CD4-positive, alpha-beta T cell treated with Interleukin-2 at 100 ng/mL for 4 hours (primary cell): ENCODE measurements around the gene PADI2.
"Not testable (repeated sequence)": the region's sequence is repeated elsewhere in the genome, so short reads cannot be mapped to it uniquely, and the experiment has no call there.

ENCODE experiments used
- DNase-seq: peaks from one replicate; pipeline ENCODE4 v3.0.0-alpha.2; 2020; ENCODE audit warnings: low spot score

PADI2 gene

GRCh38 chr1:17081439-17081838 is 37.8 kb downstream of the PADI2 start:
- no peak for DNase-seq

- DNase-seq = no peak
Observed at GRCh38 chr1:17080880-17081279, 38.4 kb downstream of the PADI2 start.

- DNase-seq = no peak
Observed at GRCh38 chr1:17080085-17080759, 39.0 kb downstream of the PADI2 start.

- DNase-seq = no peak
Observed at GRCh38 chr1:17078991-17079868, 40.0 kb downstream of the PADI2 start.

- DNase-seq = peak; percentile 11
Observed at GRCh38 chr1:17075470-17076255, 43.6 kb downstream of the PADI2 start.

GRCh38 chr1:17071794-17072193 is 47.5 kb downstream of the PADI2 start:
- DNase-seq = no peak

GRCh38 chr1:17070163-17070525 is 49.1 kb downstream of the PADI2 start:
- no peak for DNase-seq

GRCh38 chr1:17069452-17070162 is 49.6 kb downstream of the PADI2 start:
- DNase-seq = no peak

GRCh38 chr1:17068789-17069188 is 50.5 kb downstream of the PADI2 start:
- no peak for DNase-seq

- DNase-seq = no peak
Observed at GRCh38 chr1:17067465-17068240, 51.6 kb downstream of the PADI2 start.

- DNase-seq = no peak
Observed at GRCh38 chr1:17067069-17067426, 52.2 kb downstream of the PADI2 start.

- no peak for DNase-seq
Observed at GRCh38 chr1:17066361-17067068, 52.7 kb downstream of the PADI2 start.

- no peak for DNase-seq
Observed at GRCh38 chr1:17065666-17066065, 53.6 kb downstream of the PADI2 start.

GRCh38 chr1:17062751-17063150 is 56.5 kb downstream of the PADI2 start:
- not testable (repeated sequence) for DNase-seq

- no peak for DNase-seq
Observed at GRCh38 chr1:17061892-17062291, 57.4 kb downstream of the PADI2 start.

- DNase-seq = no peak
Observed at GRCh38 chr1:17061486-17061885, 57.8 kb downstream of the PADI2 start.

GRCh38 chr1:17060306-17060749 is 58.9 kb downstream of the PADI2 start:
- DNase-seq = no peak

- peak; percentile 31 for DNase-seq
Observed at GRCh38 chr1:17059391-17060305, 59.6 kb downstream of the PADI2 start.

- DNase-seq = no peak
Observed at GRCh38 chr1:17056551-17056950, 62.7 kb downstream of the PADI2 start.
